SK-N-SH treated with all-trans-retinoic acid at 6 μM for 48 hours (cell line): ENCODE data around the gene PARP16.

Source experiments
- ATAC-seq: fragments of 200-7000 bp; cut with Tn5 transposase; 3 replicates; pipeline ENCODE4 v1.9.1; 2020; ENCODE audit warnings: mild to moderate bottlenecking, moderate library complexity
- ARNTL ChIP-seq: fragments of 450-650 bp; formaldehyde crosslinking; IDR thresholded peaks from 2 replicates; pipeline ENCODE4 v1.5.0; 2020; ENCODE audit warnings: low read depth, mild to moderate bottlenecking, moderate library complexity, borderline replicate concordance
- CREB5 ChIP-seq: fragments of 250-450 bp; sonication (Bioruptor Pico); IDR thresholded peaks from 2 replicates; pipeline ENCODE4 v1.5.1; 2020; ENCODE audit warnings: low read depth, mild to moderate bottlenecking, moderate library complexity
- CSDC2 ChIP-seq: fragments of 250-450 bp; sonication (Bioruptor Pico); IDR thresholded peaks from 2 replicates; pipeline ENCODE4 v1.5.0; 2020; ENCODE audit warnings: mild to moderate bottlenecking, moderate library complexity
- ESRRG ChIP-seq: fragments of 250-450 bp; sonication (Bioruptor Pico); IDR thresholded peaks from 2 replicates; pipeline ENCODE4 v1.6.1; 2021; ENCODE audit warnings: mild to moderate bottlenecking
- GLIS3 ChIP-seq: fragments of 250-450 bp; sonication (Bioruptor Pico); IDR thresholded peaks from 2 replicates; pipeline ENCODE4 v1.5.0; 2020; ENCODE audit warnings: mild to moderate bottlenecking, moderate library complexity
- OSR1 ChIP-seq: fragments of 250-450 bp; sonication (Bioruptor Pico); IDR thresholded peaks from 2 replicates; pipeline ENCODE4 v1.8.0; 2022; ENCODE audit warnings: moderate library complexity, mild to moderate bottlenecking, inconsistent platforms
- POU6F1 ChIP-seq: fragments of 250-450 bp; sonication (Bioruptor Pico); IDR thresholded peaks from 2 replicates; pipeline ENCODE4 v1.8.0; 2021; ENCODE audit warnings: low read depth, mild to moderate bottlenecking, moderate library complexity, borderline replicate concordance
- PPARA ChIP-seq: fragments of 250-450 bp; sonication (Bioruptor Pico); IDR thresholded peaks from 2 replicates; pipeline ENCODE4 v1.5.0; 2020; ENCODE audit warnings: mild to moderate bottlenecking, borderline replicate concordance
- TCF4 ChIP-seq: fragments of 250-450 bp; sonication (Bioruptor Pico); IDR thresholded peaks from 2 replicates; pipeline ENCODE4 v1.8.0; 2021; ENCODE audit warnings: mild to moderate bottlenecking, moderate library complexity, borderline replicate concordance
- TSHZ2 ChIP-seq: fragments of 250-450 bp; sonication (Bioruptor Pico); IDR thresholded peaks from 2 replicates; pipeline ENCODE4 v1.5.0; 2020; ENCODE audit warnings: mild to moderate bottlenecking, moderate library complexity
- ZC3H10 ChIP-seq: fragments of 250-450 bp; sonication (Bioruptor Pico); IDR thresholded peaks from 2 replicates; pipeline ENCODE4 v1.5.1; 2021; ENCODE audit warnings: mild to moderate bottlenecking, moderate library complexity
- ZFP3 ChIP-seq: fragments of 250-450 bp; sonication (Bioruptor Pico); IDR thresholded peaks from 2 replicates; pipeline ENCODE4 v1.5.0; 2020; ENCODE audit warnings: mild to moderate bottlenecking, moderate library complexity
- ZFP30 ChIP-seq: fragments of 450-650 bp; formaldehyde crosslinking; IDR thresholded peaks from 2 replicates; pipeline ENCODE4 v1.5.0; 2022; ENCODE audit warnings: mild to moderate bottlenecking, moderate library complexity
- ZNF565 ChIP-seq: fragments of 450-650 bp; formaldehyde crosslinking; conservative IDR thresholded peaks from 2 replicates; pipeline ENCODE4 v1.5.0; 2020; ENCODE audit warnings: low read depth, mild to moderate bottlenecking, moderate library complexity
- ZNF70 ChIP-seq: fragments of 450-650 bp; formaldehyde crosslinking; IDR thresholded peaks from 2 replicates; pipeline ENCODE4 v1.5.0; 2020; ENCODE audit warnings: mild to moderate bottlenecking, moderate library complexity
- ZNF8 ChIP-seq: fragments of 450-650 bp; formaldehyde crosslinking; IDR thresholded peaks from 2 replicates; pipeline ENCODE4 v1.5.0; 2020; ENCODE audit warnings: mild to moderate bottlenecking, moderate library complexity
- TF ChIP-seq, protein P1 (sequence below): fragments of 250-450 bp; sonication (Bioruptor Pico); IDR thresholded peaks from 2 replicates; pipeline ENCODE4 v1.5.1; 2021; ENCODE audit warnings: mild to moderate bottlenecking, moderate library complexity

Gene PARP16

GRCh38 chr15:65334586-65335231, 48.0 kb upstream of the PARP16 start:
- TF ChIP-seq OSR1 (CRISPR knock-in tag) (no peak), PPARA (no peak), GLIS3 (CRISPR knock-in tag) (no peak), ZNF70 (CRISPR knock-in tag) (no peak), CSDC2 (CRISPR knock-in tag) (no peak)
- TF ChIP-seq, all 23 proteins: peak for 0
- ATAC-seq: no peak; the same call in 2 of the 3 replicates

DNA sequence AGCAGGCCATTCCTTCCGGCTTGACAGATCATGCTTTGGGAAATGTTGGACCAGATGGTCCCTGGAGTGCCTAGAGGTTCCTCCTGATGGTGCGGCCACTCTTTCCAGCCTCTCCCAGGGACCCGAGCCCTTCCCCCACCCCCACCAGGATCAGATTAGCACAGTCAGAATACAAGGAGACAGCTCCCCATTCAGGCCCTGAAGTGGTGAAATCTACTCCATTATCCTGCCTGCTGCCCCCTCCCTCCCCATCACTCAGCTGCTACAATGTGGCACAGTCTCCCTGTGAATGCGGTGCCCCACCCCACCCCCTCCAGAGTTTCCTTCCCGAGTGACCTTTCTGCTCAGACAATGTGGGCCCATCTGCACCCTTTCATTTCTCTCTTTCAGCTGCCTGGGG, 47.2 kb upstream of the PARP16 start:
- no peak for ATAC-seq
- TF ChIP-seq CSDC2 (CRISPR knock-in tag) (no peak), PPARA (no peak), ZNF565 (CRISPR knock-in tag) (no peak), ZC3H10 (CRISPR knock-in tag) (no peak), ZFP3 (CRISPR knock-in tag) (no peak), POU6F1 (CRISPR knock-in tag) (no peak), ARNTL (CRISPR knock-in tag) (no peak), ZNF70 (CRISPR knock-in tag) (no peak), CREB5 (no peak), TSHZ2 (CRISPR knock-in tag) (no peak), TCF4 (no peak), ZNF8 (no peak)
- TF ChIP-seq, protein P1, sequence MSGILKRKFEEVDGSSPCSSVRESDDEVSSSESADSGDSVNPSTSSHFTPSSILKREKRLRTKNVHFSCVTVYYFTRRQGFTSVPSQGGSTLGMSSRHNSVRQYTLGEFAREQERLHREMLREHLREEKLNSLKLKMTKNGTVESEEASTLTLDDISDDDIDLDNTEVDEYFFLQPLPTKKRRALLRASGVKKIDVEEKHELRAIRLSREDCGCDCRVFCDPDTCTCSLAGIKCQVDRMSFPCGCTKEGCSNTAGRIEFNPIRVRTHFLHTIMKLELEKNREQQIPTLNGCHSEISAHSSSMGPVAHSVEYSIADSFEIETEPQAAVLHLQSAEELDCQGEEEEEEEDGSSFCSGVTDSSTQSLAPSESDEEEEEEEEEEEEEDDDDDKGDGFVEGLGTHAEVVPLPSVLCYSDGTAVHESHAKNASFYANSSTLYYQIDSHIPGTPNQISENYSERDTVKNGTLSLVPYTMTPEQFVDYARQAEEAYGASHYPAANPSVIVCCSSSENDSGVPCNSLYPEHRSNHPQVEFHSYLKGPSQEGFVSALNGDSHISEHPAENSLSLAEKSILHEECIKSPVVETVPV (CRISPR knock-in tag): no peak

DNA sequence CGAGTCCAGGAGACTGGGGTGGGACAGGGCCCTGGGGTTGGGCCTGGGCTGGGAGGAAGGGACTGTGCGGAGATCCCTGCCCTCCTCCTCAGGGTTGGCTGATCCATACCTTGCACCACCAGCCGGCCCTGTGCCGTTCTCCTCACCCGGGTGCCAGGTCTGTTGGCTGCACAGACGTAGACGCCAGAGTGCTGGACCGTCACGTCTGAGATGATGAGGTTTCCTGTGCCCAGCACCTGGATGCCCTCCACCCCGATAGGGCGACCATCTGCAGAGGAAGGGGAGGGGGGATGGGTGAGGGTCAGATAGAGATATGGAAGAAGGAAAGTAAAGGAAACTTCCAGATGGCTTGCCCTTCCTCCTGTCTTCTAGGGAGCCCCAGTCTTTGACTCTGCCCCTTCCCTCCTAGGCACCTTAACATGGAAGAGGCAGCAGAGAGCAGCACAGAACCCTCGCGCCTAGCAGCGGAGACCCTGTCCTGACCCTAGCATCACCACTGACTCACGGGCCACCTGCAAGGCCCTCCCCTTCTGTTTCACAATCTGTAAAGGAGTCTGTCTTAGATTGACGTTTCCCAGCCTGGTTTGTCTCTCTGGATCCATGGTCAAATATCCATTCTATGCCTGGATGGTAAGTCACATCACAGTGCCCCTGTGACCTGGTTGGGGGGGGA, 46.6 kb upstream of the PARP16 start:
- no peak for TF ChIP-seq ESRRG (CRISPR knock-in tag)
- TF ChIP-seq TSHZ2 (CRISPR knock-in tag): no peak
- TF ChIP-seq ARNTL (CRISPR knock-in tag): no peak
- no peak for TF ChIP-seq ZNF565 (CRISPR knock-in tag)
- TF ChIP-seq CSDC2 (CRISPR knock-in tag): no peak
- no peak for TF ChIP-seq PPARA
- TF ChIP-seq OSR1 (CRISPR knock-in tag): no peak
- no peak for TF ChIP-seq POU6F1 (CRISPR knock-in tag)
- no peak for TF ChIP-seq ZFP3 (CRISPR knock-in tag)
- TF ChIP-seq ZFP30 (CRISPR knock-in tag): no peak
- no peak for TF ChIP-seq ZNF70 (CRISPR knock-in tag)
- no peak for TF ChIP-seq GLIS3 (CRISPR knock-in tag)
- ATAC-seq: no peak
